ENCODE data around the gene TREML1.
A peak's percentile ranks its signal among the peaks of the same experiment; 100 is the strongest.
"Not testable (repeated sequence)": the region's sequence is repeated elsewhere in the genome, so short reads cannot be mapped to it uniquely, and the experiment has no call there.

TREML1 gene

GRCh38 chr6:41153992-41154625 is at the start of gene TREML1:
TSS of gene TREML1 (minus strand) at chr6:41154347. CDS start at chr6:41154288, 59 bp downstream.
- DNase-seq (ENCODE audit: insufficient read length, low spot score) (no peak), FAIRE-seq (no peak)

DNA sequence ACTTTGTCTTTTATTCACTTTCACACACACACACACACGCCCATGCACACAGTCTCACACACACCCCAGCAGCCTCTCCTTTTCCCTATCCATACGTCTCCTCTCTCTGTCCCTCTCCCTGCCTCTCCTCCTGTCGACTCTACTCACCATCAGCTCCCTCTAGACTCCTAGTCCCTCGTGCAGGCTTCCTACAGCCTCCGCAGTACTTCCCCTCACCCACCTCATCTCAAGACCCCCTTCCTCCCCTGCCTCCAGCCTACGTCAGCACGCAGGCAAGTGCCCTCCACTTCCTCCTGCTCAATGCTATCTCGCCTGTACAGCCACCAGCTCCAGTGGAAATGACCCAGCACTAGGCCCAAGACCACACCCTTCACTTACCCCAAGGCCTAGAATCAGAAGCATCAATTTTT is 47.6 kb upstream of the TREML1 start:
- DNase-seq (ENCODE audit: insufficient read length, low spot score) (no peak), FAIRE-seq (no peak)

DNA sequence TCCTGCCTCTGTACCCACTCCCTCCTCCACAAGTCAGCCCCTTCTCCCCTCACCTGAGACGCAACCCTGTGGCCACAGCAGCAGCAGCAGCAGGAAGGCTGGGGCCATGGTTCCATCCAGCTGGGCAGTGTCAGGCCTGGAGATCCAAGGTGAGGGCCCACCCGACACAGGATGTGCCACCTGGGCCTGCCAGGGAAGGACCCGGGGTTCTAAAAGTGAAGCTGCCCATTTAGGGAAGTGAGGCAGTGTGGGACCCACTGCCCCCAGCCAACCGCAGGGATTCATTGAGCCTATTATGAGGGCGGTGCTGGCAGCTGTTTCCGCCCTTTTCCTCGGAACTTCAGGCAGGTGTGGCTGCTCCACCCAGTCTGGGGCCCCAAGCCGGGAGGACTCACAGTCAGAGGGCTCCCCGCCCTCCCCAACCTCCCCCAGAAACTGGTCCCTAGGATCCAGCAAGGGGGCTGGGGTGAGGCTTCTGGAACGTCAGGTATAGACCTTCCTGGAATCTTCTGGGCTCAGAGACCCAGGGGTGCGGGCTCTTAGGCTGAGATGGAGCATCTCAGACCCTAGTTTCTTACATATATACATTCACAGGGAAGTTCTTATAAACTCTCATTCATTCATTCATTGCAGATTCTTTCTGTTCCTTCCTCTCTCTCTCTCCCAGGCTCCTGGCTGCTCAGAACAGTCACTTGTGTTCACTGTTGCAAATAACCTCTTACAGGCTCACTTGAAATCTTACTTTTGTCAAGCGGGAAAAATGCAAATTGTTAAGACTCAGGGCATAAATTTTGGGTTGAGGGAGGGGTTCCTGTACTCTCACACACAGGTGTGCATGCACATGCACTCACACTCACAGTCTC is 47.0 kb upstream of the TREML1 start, which contains the start of gene TREML2:
TREML2 (minus strand) TSS at position 249 of the 863 bp plus-strand sequence; CDS start at position 108, 141 bp downstream.
- peak; percentile 42 for FAIRE-seq

DNA sequence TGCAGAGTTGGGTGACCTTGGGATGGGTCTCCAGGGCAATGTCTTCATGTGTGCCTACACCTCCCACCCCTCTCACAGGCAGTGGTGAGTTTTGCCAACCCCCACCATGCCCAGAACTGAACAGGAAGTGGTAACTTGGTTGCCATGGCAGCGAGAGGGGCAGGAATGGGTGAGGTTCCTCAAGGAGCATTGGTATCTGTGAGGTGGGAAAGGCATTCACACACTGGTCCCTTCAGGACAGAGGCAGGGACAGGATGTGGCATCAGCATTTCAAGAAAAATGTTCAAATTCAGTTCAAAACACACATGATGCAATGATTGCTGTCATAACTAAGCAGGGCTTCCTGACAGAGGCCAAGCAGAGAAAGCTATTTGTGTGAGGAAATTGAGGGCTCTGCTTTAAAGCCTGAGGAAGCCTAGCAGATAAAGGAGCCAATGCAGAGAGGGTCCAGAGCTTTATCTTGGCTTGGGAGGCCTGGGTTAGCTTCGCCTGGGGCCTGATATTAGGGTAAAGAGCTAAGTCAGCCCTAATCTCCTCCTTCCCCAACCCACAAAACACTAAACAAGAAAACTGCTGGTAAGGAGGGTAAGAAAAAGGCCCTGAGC is 46.3 kb upstream of the TREML1 start:
- FAIRE-seq (peak; percentile 72), DNase-seq (ENCODE audit: insufficient read length, low spot score) (no peak)

More for the DNA sequence above, 47.0 kb upstream of the TREML1 start, which contains the start of gene TREML2:
- no peak for DNase-seq (ENCODE audit: insufficient read length, low spot score)

DNA sequence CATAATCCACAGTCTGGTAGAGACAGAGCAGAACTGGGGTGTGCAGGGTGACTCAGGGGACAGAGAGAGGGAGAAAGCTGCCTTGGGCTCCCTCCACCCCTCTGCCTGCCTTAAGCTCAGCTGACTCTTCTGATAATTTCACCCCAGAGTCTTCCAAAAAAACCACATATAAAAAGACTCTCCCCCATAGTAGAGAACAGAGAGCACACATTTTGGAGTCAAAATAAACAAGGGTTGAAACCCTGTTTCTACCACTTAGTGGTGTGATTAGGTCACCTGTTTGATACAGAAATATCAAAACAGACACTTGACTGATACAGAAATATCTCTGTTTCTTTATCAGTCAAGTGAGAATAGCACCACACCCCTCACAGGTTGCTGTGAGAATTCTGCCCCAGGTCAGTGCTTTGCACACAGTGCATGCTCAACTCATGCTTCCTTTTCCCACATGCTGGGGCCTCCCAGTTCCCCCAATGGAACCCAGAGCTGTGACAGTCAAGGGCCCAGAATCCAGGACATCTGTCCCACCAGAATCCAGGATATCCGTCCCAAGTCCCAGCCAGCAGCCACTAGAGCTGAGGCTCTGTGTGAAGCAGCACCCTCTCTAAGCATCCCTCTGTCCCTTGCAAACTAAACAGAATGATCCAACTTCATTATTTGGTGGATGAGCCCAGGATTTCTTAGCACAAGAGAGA is 45.6 kb upstream of the TREML1 start:
- DNase-seq (ENCODE audit: insufficient read length, low spot score) (no peak), FAIRE-seq (peak; percentile 35)

DNA sequence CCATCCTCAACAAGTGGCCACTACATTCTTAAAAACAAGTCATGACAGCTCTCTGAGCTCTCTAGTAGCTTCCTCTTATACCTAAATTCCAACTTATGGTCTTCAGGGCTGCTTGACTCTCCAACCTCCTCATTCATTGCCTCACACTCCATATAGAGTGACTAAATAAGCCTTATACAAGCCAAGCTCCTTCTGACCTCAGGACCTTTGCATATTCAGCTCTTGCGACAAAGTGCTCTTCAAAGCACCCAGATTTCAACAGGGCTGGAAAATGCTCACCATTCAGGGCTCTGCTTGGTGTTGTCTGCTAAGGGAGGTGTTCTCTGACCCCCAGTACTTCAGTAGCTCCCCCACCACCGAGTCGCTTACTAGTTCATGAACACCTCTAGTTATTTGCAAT is 43.1 kb upstream of the TREML1 start:
- FAIRE-seq, result no peak
- no peak for DNase-seq (ENCODE audit: insufficient read length, low spot score)

DNA sequence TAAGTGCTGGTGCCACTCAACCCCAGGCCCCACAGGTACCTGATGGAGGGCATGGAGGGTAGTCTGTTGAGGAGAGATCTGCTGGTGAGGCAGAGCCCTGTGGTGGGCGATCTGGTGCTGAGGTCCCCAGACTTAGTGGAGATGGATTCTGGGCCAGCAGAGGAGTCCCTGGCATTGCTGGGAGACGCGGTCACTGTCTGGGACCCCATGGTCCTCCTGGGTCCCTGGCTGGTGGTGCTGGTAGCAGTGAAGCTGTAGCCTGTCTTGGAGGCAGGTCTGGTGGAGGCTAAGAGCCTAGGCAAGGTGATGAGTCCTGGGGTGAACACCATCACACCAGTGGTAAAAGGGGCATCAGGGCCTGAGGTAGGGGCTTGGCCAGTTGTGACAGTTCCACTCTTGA is 40.2 kb upstream of the TREML1 start:
- FAIRE-seq (no peak), DNase-seq (ENCODE audit: insufficient read length, low spot score) (no peak)

DNA sequence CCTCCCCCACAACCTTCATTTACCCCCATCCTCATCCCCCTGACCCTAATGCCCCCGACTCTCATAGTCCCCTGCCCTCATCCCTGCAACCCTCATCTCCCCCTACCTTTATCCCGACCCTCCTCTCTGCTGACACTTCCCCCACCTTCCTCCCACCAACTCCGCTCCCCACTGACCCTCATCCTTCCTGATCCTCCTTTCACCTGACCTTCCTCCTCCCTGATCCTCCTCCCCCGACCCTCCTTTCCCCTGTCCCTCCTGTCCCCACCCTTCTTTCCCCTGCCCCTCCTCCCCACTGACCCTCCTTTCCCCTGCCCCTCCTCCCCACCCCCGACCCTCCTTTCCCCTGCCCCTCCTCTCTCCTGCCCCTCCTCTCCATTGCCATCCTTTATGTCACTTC is 39.7 kb upstream of the TREML1 start:
- FAIRE-seq (no peak), DNase-seq (ENCODE audit: insufficient read length, low spot score) (no peak)

DNA sequence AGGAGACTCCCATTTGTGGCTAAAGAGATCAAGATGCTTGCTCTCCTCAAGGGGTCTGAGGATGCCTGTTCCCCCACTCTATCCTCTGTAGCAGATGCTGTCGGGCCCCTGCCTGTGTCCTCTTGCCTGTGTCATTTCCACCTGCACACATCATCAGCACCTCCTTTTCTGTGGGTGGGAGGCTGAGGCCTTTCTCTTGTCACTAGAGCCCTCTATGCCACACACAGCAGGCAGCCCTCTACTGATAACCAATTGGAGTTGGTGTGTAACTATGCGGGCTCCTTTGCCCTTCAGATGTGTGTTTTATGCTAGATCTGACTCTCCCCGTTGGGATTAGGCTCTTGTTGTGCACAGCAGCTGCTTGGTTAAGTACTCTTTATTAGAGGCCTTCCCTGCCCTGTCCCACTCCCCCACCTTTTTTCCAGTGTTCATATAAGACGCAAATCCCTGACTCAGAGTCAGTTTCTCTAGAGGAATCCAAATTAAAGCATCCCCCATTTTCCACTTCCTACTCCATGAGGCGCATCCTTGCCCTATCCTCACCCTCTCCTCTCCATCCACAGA is 39.1 kb upstream of the TREML1 start:
- DNase-seq (ENCODE audit: insufficient read length, low spot score), result no peak
- no peak for FAIRE-seq

GRCh38 chr6:41191569-41191968 is 37.4 kb upstream of the TREML1 start:
- FAIRE-seq (no peak), DNase-seq (ENCODE audit: insufficient read length, low spot score) (no peak)

DNA sequence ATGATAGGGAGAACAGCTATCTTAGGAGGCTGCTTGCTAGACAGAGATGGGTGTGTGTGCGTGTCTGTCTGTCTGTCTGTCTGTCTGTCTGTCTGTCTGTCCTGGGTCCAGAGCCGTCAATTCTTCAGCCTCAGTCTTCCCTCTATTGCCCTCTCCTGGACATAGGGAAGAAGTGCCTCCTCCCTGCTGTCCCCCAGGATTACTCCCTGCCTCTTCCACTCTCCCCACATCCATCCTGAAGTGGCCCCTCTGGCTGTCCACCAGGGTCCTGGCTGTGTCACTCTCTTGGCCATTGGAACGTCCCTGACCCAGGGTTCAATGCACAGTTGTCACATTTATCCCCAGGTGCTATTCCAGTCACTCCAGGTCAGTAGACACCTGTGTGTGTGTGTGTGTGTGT is 36.6 kb upstream of the TREML1 start:
- FAIRE-seq, result no peak

DNA sequence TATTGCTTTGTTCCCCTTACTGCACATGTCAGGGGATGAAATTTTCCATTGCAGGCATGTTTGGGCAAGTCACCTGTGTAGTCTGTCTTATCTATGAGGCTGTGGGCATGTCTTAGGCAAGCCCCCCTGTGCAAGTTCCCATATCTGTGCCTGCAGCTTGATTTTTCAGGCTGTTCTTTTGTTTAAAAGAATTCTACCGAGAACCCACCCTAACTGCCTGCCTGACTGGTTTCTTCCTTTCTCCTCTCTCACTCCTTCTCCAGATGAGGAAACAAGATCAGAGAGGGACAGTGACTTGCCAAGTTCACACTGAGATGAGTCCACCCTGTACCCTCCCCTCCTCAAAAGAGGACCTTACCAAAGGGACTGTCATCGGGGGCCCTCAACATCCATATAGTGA is 35.8 kb upstream of the TREML1 start:
- FAIRE-seq, result no peak
- no peak for DNase-seq (ENCODE audit: insufficient read length, low spot score)

More for the DNA sequence above, 36.6 kb upstream of the TREML1 start:
- DNase-seq (ENCODE audit: insufficient read length, low spot score), result no peak

DNA sequence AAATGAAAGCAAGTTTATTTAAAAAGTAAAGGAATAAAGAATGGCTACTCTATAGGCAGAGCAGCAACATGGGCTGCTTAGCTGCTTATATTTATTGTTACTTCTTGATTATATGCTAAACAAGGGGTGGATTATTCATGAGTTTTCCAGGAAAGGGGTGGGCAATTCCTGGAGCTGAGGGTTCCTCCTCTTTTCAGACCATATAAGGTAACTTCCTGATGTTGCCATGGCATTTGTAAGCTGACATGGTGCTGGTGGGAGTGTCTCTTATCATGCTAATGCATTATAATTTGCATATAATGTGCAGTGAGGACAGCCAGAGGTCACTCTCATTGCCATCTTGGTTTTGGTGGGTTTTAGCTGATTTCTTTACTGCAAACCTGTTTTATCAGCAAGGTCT is 34.9 kb upstream of the TREML1 start:
- DNase-seq (ENCODE audit: insufficient read length, low spot score); FAIRE-seq: not testable (repeated sequence)

DNA sequence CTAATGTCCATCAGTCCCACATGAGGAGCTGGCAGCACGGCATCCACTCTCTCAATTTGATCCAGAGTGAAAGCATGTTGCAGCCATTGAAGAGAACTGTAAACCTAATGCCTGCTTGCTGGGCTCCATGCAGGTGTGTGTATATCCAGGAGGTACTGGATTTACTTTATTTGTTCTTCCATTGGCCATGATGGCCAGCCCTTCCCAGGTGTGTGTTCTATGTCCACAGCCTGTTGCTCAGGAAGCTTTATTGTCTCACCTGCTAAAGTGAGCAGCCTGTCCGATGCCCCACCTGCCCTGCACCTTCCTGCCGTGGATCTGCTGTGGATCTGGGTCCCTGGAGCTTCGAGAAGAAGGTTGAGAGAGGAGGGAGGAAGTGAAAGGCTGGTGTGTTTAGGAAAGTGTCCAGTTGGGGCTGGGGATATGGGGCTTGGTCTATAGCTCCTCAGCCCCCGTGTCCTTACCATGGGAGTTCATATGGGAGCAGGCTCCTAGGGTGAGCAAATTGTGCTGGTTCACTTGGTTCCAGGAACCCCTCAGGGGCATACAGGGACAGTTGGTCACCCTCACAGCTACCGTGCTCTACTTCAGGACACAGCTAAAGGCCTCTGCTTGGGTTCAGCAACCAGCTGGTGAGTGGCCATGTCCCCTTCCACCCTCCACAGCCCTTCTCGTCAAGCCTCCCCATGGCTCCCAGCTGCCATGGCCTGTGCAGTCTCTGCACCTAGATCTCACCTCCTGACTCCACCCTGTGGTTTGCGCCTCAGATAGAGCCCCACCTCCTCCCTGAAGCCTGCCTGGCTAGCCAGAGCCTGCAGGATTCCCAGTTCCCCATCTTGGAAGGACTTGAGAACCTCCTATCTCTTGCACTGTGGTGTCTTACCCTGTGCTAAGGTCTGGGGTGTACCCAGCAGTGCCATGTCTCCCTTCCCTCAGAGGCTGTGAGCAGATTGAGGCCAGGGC is 34.1 kb upstream of the TREML1 start:
- FAIRE-seq (no peak), DNase-seq (ENCODE audit: insufficient read length, low spot score) (no peak)

DNA sequence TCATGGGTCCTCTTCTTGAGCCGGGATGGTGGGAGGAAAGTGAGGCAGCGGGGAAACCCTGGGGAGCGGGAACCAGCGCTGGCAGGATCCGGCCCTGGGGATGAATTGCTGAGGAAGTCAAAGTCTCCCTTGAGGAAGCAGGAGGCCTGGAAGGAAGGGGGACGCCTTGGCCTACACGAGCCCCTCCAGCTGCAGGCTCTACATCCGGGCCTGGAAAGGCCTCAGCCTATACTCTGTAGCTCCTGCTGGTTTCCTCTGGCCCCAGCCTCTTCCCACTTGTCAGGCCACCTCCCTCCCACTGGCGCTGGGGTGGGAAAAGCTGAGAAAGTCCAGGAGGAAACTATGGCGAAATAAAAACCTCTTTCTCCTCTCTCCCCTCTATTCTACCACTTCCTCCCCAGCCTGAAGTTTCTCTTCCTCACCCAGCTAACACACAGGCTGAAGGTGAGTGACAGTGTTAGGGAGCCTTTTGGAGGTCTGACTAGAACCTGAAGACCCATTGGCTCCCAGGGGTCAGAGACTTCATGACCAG is 31.9 kb upstream of the TREML1 start:
- DNase-seq (ENCODE audit: insufficient read length, low spot score), result no peak
- no peak for FAIRE-seq

DNA sequence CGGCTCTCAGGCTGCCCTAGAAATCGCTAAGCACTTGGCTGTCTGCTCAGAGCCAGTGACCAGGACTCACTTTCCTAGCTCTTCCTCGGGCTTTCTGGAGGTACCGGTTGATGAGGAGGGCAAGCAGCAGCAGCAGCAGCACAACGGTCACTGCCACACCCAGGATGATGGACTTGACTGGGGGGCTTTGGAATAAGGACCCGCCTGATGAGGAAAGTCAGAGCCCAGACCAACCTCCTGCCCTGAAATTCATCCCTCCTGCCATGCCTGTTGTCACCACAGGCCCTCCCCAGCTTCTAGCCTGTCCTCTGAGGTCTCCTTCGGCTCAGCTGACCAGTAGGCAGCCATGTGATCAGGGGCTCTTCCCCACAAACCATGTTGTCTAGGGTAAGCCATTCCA is 30.6 kb upstream of the TREML1 start:
- no peak for FAIRE-seq
- DNase-seq (ENCODE audit: insufficient read length, low spot score), result no peak

DNA sequence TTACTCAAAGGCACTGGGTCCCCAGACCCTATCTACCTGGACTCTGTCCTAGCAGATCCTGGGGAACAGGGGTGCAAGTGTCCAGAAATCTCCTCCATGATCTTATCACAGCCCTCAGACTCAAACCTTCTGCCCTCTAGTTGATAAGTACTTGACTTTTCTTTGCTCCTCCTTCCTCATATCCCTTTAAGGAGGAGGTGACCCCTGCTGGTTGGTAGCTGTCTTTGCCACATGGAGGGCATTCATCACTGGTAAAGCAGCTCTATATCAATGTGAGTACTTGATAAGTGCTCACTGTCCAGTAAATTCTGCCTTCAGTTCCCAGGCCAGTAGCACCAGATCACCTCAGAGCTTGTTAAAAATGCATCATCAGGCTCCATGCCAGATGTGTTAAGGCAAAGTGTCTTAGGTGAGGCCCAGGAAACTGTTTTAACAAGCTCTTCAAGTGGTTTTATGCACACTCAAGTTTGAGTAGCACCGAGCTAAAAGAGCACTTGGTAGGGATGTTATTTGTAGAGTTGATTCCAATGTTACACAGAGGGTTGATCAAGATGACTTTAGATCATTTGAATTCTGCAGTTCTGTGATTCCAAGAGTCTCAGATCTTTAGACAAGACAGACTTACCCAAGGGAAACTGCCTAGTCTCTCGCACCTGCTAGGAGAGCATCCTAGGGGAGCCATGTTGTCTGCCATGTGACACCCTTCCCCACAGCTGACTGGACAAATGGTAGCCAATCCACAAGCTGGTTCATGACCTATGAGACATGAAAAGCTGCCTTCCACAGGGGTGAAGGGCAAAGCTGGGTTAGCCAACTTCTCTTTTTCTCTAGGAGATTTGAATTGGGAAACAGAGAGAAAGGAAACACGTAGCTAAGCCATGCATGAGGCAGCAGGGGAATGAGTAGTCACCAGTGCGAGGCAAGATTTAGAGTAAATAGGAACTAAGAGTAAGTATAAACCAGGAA is 28.2 kb upstream of the TREML1 start:
- peak; percentile 34 for DNase-seq (ENCODE audit: insufficient read length, low spot score)
- peak; percentile 39 for FAIRE-seq

- no peak for FAIRE-seq
Observed at GRCh38 chr6:41181566-41181965, 27.4 kb upstream of the TREML1 start.

More at GRCh38 chr6:41181566-41181965, 27.4 kb upstream of the TREML1 start:
- no peak for DNase-seq (ENCODE audit: insufficient read length, low spot score)

All from GM19239 (cell line).